Activated T-helper 1 cell treated with anti-CD3 and anti-CD28 coated beads, Interleukin-2, amount 50 U/mL, for 16 hours (primary cell): ENCODE measurements around the gene LRP8.

Source experiments
- DNase-seq, 2 donors: peaks; one replicate each; pipeline ENCODE4 v3.0.0-alpha.2; 2020; ENCODE audit warnings: low read depth in 1 of 2, low spot score in 1 of 2

Gene LRP8

DNA sequence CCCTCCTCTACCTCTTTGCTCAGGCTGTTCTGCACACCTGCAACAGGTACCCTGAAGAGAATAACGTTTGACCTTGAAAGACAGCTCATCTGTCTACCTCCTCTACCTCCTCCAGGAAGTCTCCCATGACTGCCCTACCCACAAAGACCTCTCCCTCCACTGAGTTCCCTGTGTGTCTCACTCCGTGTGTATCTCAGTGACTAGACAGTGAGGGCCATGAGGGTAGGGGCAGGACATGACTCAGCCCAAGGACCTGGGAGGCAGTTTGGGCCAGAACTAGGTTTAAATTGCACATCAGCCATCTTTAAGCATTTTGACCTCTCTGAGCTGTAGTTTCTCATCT lies 32.0 kb upstream of the LRP8 start:
- DNase-seq, result no peak

DNA sequence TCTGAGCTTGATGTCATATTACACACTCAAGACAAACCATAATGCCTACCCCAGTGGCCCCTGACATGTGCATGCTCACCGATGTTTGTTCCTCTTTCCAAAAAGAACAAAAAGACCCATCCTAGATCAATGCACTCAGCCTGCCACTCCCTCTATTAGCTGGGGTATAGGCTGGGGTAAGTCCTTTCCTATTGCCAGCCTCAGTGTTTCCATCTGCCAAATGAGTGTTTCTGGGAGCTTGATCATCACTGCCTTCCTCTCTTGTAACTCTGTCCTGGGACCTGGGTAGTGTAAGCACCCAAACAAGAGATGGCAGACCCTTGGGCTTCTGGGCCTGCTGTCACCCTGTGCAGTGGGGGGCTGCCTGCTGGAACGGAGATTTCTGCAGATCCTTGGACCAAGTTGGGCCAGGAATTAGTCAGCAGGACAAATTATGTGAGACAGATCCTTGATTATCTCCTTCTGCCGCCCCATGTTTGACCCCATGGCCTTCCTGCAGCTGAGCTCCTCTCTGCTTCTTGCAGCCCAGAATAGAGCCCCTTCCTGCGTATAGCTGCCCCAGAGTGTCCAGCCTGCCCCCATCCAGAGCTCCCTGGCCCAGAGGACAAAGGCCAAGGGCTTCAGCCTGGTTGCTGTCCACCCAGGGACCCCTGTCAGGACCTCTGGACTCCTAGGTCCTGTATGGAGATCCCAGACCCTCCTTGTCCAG lies 31.5 kb upstream of the LRP8 start:
- DNase-seq, result no peak

DNA sequence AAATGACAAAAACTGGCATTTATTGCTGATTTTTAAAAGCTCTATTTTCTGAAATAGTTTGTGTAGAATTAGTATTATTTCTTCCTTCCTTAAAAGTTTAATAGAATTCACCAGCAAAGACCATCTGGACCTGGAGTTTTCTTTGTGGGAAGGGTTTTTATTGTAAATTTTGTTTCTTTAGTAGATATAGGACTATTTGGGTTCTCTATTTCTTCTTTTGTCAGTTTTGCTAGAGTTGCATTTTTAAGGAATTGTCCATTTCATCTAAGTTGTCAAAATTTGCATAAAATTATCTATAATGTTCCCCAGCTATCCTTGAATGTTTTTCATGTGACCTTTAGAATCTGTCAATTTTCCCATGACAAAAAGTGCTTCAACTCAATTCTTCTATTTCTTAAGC lies 28.8 kb upstream of the LRP8 start:
- no peak for DNase-seq

DNA sequence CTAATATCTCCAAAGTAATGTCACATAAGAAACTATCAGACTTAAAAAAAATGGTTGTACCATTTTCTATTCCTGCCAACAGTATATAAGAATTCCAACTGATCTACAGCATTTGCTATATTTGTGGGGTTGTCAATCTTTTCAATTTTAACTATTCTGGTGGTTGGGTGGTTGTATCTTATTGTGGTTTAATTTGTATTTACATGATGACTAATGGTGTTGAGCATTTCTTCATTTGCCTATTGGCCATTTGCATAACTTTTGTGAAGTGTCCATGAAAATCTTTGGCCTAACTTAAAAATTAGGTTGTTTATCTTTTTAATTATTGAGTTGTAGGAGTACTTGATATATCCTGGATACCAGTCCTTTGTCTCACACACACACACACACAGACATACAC lies 26.2 kb upstream of the LRP8 start:
- no peak for DNase-seq

DNA sequence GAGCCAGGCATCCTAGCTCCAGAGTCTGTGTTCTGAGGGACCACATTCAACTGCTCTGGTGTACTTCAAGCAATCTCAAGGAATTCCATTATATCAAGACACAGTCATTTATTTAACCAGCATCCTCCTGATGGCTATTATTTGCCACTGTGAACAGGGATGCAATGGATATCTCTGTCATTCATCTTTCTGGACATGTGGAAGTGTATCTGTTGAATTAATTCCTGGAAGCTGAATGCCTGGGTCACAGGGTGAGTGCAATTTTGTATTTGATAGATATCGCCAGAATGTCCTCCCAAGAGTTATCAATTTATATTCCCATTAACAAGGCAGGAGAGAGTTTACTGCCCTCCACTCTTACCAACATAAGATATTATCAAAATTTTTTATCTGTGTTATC lies 24.7 kb upstream of the LRP8 start:
- no peak for DNase-seq

DNA sequence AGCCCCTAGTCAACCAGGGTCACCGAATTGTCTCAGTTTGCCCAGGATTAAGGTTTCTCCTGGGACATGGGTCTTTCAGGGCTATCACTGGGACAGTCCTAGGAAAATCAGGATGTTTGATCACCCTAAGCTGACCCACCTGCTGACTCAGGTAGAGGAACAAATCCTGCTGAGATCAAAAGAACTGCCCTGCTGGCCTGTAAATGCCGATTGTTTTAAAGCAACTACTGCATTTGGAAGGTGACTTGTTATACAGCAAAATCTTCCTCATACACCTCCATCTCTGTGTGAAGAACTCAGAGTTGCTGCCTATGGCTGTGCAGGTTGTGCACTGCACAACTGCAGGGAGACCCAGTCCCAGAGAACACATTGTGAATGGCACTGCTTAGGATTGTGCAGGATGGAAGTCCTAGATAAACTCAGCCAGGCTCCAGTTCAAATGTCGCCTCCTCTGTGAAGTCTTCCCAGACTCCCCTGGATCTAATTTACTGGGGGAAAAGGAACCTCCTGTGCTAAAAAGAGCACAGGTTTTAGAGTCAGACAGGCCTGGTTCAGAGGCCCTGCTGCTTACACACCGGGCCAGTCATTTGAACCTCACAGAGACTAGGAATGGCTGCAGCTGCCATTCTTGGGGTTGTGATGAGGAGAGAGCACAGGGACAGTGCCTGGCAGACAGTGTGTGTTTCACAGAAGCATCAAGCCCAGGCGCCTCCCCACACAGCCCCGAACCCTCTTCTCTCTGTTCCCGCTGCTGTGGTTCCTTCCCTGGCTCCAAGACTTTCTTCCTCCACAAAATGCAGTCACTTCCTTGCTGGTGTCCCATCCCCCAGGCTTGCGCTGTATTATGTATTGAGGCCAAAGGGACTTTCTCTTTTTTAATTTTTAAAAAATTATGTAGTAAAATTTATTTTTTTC lies 23.2 kb upstream of the LRP8 start:
- no peak for DNase-seq

DNA sequence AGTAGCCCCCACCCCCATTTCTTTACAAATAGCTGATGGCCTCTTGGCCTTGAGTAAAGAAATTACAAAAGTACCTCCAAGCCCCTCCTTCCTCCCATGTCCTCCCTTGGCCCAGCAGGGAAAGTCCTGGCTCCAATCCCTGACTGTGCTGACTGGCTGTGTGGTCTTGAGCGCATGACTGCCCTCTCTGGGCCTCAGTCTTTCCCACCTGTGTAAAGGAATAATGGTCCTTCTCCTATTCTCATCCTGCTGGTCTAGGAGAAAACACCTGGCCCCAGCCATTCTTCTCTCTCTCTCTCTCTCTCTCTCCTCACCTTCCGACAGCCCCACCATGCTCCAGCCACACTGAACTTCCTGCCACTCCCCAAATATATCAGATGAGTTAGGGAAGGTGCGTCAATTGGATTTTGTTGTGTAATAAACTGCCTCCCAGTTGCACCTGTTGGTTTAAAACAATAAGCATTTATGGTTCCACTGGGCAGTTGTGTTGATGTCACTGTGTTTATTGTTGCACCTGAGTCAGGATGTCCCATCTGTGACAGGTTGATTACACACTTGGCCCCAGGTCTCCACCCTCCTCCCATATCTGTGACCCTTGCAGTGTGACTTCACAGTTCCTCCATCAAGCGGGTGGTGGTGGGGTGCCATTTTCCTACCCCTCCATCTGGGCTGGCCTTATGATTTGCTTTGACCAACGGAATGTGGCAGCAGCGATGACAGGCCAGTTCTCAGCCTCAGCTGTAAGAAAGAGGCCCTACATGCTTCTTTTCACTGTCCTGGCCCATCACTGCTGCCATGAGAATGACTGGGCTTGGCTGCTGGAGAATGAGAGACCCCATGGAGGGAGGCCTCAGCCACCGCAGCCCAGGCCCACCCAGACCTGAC lies 22.3 kb upstream of the LRP8 start:
- DNase-seq, result no peak

DNA sequence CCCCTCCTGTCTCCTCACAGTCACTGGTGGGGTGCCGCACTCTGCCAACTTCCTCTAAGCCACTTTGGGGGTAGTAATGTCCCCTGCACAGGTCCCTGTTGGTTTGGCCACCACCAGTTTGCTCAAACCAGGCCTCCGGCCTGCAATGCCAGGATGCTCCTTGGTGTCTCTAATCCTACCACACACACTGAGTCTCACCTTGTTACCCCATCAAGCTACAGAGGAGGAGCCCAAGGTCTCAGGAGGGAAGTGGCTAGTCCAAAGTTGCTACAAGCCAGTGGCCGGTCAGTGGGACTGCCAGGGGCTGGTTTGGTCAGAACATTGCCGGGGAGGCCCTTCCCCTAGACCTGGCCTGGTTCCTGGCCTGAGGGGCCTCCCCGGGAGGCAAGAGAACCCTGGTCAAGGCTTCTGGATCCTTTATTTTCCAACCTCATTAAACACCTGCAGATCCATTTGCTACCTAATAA lies 21.5 kb upstream of the LRP8 start:
- no peak for DNase-seq

DNA sequence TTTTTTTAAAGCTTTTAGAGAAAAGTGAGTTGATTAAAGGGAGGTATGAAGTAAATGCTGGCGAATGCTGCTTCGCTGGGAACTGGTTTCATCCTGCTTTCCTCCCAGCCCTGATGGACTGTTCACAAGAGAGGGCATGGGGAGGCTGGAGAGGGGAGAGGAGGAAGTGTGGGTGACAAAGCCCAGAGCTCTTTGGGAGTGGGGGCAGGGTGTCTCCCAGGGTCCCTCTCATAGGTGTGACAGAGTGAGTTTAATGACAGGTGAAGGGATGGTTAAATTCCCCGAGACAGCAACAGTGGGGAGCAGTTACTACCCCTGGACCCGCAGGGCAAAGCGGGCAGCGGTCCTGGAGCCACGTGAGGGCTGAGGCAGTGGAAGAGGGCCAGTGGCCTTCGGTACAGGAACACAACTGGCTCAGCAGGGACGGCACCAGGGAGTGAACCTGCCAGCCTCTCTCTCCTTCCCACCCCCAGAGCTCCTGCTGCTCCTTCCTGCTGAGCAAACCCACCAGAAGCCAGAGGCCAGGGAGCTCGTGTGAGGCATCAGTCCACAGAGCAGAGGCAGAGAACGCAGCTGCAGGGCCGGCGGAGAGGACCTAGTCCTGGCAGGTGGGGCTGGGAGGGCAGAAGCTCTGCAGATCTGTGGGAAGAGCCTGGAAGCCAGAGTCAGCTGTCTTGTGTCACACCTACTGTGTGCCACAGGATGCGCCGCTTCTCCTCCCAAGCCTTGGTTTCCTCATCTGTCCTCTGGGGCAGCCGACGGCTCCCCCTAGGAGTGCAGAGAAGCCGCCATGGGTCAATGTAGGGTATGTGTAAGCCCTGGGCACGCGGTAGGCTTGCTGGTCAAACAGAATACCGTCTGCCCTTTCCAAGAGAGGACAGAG lies 20.9 kb upstream of the LRP8 start:
- no peak for DNase-seq

DNA sequence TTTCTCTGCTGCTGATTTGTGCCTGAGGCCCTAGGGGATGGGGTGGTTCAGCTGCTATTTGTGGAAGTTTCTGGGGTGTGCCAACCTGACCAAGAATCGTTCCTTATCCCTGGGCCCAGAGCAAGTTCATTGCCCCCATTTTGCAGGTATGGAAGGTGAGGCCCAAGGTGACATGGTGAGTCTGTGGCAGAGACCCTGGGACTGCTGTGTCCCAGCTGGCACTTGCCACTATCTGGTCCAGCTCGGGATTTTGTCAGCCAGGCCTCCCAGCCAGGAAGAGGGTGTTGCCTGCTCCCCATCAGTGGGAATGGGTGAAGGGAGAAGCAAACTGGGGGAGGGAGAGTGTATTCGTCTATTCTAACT lies 18.9 kb upstream of the LRP8 start:
- DNase-seq, result no peak

DNA sequence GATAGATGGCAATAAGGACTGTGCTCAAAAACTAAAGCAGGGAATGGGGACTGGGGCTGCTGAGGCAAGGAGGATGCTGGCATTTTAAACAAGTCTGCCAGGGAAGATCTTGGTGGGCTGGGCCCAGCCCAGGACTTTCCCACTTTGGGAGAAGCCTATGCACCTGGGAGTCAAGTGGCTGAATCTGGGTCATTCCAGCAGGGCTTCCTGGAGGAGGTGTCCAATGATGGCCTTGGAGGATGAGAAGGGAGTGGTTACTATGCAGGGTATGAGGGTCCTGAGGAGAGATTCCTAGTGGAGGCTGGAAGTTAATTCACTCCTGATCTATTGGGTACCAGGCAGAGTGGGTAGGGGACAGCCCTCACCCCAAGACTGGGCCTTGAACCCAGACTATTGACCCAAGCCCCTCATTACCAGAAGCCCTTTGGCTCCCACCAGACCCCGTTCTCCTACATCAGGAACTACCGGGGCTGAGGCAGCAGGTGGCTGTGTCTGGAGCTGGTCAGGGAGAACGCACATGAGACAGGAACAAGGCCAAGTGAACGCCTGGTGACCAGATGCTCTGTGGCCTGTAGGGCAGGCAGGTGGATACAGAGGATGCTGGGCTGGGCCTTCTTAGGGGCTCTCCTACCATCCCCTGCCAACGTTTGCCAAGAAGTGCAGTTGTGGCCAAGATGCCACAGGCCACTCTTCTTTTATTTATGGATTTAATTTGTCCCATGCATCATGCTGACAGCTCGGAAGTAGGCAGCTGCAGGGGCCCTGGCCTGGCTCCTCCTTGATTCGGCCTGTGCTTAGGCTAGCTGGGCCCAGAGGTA lies 18.3 kb upstream of the LRP8 start:
- DNase-seq, result no peak

DNA sequence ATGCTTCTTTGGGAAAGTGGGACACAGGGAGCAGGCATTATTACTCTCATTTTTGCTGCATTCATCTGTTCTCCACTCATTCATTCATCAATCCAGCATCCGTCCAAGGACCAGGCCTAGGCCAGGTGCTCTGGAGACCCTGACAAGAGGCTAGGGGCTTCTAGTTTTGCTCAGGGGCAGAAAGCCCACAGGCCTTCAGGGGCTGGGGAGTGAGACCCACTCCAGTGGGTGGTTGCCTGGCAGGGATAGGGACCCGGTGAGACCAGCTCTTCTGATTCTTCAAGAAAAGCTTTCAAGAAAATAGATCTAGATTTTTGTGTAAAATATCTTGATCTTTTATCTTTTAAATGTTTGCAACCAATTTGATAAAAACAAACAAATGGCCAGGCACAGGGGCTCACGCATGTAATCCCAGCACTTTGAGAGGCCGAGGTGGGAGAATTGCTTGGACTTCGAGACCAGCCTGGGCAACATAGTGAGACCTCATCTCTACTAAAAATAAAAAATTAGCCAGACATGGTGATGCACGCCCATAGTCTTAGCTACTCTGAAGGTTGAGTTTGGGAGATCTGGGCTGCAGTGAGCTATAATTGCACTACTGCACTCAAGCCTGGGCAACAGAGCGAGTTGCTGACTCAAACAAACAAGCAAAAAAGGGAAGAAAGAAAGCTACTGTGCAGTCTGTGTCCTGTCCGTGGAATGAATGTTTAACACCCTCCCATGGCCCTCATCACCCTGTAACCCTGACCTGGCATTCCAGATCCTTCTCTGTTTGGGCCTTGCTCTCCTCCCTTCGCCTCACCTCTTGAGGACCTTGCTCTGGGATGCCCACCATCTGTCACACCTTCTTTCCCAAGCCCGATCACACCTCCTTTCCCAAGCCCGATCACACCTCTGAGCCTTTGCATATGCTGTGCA lies 17.3 kb upstream of the LRP8 start:
- no peak for DNase-seq

DNA sequence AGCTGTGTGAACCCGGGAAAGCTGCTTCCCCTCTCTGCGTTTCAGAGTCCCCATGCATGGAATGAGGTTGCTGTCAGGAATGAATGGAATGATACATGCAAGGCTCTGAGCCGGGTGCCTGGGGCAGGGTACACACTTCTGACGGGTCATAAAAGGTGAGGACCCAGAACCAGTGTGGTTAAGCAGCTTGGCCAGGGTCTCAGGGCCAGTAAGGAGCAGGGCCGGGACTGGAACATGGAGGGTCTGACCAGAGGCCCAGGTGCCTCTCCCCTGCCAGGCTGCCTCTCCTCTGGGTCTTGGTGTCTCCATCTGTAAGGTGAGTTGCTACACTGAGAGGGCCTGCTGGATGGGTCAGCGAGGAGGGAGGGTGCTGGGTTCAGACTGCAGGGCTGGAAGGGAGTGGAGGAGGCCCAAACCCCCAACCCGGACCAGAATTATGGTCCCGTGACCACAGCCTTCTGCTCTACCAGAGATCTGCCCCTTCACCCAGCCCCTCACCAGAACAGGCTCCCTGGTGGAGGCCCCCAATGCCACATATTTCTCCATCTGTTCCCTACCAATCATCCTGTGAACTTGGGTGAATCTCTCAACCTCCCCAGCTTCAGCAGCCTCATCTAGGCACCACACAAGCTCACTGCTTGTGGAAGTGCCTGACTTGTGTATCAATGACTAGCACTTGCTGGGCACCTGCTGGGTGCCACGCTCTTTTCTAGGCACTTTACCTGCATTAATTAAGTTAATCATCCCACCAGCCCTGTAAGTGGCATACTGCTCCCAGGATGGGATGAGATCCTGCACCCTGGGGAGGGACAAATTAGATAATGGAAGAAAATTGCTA lies 16.2 kb upstream of the LRP8 start:
- no peak for DNase-seq

DNA sequence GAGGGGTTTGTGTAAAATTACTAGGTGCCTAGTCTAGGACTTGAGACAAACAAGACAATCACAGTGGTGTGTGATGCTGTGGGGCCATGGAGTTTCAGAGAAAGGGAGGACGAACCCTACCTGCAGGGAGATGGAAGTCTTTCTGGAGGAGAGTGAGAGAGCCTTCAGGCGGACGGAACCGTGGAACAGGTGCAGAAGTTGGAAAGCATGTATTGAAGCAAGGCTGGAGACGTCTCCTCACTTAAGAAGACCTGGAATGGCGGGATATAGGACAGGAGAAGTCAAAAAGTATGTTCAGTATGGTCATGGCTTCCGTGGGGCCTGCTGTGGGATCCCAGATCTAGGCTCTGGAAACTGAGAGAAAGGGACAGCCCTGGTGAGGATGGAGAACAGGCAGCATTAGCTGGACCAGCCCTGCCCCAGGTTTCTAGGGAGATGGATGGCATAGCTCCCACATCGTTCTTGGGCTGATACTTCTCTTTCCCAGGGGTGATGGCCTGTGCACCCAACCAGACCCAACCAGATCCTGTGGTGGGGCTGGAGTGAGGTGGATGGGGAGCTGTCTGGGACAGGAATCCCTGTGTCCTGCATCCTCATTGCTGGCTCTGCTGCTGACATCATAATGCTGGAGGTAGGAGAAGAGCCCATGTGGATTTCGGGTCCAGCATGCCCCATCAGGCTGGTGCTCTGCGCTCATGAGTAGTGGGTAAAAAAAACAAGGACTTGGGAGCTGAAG lies 15.0 kb upstream of the LRP8 start:
- DNase-seq, result no peak

DNA sequence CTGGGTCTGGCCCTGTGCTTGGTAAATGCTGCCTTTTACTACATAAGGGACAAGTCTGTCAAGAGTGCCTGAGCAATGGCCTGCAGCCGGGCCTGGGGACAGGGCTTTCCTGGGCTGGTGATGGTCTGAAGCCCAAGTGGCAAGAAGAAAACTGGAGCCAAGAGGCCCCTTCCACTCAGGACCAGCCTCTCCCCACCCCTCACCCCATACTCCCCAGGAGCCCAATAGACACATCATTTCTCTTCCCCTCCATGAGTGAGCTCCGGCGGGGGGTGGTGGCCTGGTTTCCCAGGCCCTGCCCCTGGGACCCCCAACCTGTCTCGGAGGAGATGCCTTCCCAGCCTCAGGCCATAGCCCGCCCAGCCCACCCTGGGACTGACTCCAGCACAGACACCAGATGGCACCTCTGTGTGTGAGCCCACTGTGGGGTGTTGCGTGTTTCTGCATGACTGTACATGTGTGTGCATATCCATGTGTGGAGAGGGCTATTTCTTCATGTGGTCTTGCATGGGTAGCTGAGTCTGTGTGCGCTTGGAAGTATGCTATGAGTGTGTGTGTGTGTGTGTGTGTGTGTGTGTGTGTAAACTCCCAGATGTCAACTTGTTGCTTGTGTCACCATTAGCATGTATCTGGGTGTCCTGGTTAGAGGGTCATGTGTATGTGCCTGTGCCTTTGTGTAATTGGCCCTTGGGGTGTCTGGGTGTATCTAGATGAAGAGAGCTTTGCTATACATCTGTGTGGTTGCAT lies 14.3 kb upstream of the LRP8 start:
- no peak for DNase-seq

DNA sequence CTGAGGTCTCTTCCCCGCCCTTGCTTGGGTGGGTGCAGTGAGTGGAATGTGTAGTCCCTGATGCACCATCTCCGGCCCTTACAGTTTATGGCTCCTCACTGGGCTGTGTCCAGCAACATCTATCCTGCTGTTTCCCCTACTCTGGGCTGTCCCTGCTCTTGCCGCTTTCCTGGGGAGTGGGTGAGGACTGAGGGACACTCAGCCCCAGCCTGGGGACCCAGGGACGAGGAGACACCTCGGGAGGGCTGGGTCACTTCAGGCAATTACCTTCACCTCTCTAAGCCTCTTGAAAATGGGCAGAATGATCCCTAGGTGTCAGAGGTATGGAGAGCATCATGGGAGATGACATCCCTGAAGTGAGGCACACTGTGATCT lies 13.6 kb upstream of the LRP8 start:
- no peak for DNase-seq
